HG03432 (cell line): ENCODE results near the gene AP1M1.

Experiments used
- ATAC-seq: cut with Tn5 transposase; IDR thresholded peaks from one replicate; pipeline ENCODE4 v1.9.1; 2021; ENCODE audit warnings: mild to moderate bottlenecking, moderate library complexity; ENCODE audit not compliant: unreplicated experiment

Gene AP1M1

GRCh38 chr19:16229322-16229641, 31.6 kb downstream of the AP1M1 start:
- no peak for ATAC-seq

DNA sequence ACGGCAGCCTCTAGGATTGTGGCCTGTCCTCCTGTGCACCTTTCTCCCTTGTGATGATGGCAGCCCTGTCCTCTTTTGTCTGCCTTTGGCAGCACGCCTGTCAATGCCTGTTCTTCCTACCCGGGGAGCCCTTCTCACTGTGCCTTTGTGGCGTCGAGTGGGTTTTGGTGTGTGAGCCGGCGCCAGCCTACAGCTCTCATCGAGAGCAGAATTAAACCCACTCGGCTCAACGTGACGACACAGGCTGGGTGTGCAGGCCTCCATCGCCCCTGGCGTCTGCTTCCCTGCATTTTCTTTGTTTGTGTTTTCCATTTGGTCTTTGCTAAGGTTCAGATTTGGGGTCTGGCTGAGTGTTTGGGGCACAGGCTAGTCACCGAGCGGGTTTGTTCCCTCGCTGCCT, 34.4 kb downstream of the AP1M1 start:
- ATAC-seq: no peak

DNA sequence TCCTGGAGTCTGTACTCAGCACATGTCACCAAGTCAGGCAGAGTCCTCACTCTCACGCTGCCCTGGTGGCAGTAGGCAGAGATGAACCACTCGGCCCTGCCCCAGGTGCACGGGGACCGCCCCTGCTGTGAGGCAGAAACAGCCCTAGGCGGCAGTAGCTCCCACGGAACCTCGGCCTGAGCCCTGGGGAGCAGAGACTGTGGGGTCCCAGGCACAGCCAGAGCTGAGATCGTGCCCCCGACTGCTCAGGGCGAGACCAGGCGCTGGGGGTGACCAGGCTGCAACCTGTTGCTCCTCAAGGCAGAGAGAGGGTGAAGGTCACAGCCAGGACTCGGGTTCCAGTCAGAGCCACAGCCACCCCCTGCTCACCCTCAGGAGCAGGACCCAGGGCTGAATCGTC, 34.9 kb downstream of the AP1M1 start:
- ATAC-seq: no peak

- no peak for ATAC-seq
Measured at GRCh38 chr19:16233081-16233776, 35.5 kb downstream of the AP1M1 start.

DNA sequence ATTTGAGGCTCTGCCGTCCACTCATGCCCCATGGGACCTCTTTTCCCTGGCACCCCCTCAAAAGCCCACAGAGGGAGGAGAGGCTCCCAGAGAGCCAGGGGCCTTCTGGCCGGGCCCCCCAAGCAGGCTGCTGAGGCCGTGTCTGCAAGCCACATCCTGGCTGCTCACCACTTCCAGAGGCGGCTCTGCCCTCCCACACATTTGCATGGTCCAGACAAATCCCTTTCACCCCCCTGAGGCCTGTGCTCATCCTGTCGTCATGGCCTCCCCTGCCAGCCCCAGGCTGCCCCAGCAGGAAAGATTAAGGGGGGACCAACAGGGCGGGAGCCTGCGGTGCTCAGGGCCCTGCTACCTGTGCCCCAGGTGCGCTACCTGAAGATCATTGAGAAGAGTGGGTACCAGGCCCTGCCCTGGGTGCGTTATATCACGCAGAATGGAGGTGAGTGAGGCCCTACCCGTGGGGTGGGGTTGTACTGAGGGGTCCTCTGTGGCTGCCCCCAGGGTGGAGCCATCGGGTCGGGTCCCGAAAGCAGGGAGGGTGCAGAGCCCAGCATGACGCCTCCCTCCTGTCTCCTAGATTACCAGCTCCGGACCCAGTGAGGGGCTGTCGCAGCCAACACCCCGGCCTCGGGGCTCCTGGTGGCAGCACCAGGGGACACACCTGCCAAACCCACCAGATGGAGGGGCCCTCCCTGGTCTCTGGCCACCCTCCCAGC, 36.3 kb downstream of the AP1M1 start:
- ATAC-seq: no peak

- ATAC-seq: no peak
Measured at GRCh38 chr19:16234552-16235445, 37.1 kb downstream of the AP1M1 start.

DNA sequence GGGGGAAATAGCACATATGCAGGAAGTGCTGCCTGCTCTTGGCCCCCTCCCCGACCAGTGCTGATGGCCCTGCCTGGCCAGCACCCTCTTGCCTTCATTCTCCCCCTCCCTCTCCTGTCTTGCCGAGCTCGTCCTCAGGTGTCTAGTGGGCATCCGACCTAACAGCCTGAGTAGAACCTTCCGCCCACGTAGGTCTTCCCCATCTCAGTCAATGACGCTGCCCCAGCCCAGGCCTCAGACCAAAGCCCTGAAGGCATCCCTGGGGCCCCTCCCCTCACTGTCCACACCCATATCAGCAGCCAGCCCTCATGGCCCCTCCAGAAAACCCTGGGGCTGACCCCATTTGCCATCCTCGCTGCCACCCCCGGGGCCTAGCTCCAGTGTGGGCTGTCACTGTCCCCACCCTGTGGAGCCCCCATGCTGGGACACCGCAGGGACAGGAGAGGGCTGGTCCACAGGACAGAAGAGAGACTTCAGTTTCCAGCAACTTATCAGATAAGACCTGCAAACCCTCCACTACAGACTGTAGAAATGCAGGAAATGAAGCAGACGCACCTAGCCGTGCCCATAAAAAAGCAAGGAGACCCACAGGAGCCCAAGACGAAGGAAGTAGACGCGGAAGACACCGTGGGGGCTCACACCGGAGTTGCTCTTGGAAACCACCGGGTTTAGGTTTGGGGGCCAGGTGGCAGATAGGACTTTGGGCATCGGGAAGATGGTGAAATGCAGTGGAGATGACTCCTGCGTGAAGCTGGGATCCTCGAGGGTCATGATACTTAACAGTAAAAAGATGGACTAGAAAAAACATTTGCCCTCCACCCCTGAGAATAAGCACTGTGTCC, 38.3 kb downstream of the AP1M1 start:
- no peak for ATAC-seq

GRCh38 chr19:16244091-16244490, 46.4 kb downstream of the AP1M1 start:
- no peak for ATAC-seq

DNA sequence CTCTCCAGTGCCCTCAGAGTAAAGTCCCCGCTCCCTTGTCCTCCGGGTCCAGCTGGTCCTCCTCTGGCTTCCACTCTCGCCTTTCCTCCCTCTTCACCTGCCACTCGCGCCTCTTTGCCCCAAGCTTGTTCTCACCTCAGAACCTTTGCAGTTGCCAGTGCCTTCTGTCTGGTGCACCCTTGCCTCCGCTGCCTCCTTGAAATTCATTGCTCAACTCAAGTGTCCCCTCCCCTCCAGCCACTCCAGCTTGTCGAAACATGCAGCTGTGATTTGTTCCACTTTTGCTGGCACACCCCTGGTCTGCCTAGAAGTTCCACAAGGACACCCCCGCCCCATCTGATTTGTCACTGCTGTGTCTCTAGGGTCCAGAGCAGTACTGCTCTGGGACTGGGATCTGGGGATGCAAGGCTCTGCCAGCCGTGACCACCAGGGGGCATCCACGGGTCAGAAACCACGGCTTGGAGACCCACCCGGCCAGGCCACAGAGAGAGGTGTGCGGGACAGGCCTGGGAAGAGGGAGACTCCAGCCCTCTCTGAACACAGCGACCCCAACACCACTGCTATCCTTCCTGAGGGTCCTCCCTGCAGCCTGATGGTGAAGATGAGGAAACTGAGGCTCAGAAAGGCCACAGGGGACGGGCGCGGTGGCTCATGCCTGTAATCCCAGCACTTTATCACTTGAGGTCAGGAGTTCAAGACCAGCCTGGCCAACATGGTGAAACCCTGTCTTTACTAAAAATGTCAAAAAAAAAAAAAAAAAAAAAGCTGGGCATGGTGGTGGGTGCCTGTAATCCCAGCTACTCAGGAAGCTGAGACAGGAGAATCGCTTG, 49.9 kb downstream of the AP1M1 start:
- ATAC-seq: no peak

- no peak for ATAC-seq
Measured at GRCh38 chr19:16248380-16249023, 50.8 kb downstream of the AP1M1 start.

DNA sequence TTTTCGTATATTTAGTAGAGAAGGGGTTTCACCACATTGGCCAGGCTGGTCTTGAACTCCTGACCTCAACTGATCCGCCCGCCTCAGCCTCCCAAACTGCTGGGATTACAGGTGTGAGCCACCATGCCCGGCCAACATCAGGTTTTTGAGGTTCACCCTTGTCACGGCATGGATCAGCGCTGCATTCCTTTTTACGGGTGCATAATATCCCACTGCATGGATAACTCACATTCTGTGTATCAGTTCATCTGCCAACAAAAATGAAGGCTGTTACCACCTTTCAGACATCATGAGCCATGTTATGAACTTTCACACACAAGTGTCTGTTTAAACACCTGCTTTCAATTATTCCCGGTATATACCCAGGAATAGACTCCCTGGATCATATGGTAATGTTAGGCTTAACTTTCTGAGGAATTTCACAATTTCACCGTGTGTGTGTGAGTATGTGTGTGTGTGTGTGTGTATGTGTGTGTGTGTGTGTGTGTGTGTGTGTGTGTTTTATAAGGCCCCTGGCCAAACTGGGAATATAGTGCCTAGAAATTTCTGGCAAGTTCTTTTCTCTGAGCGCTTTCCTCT, 52.2 kb downstream of the AP1M1 start:
- no peak for ATAC-seq

DNA sequence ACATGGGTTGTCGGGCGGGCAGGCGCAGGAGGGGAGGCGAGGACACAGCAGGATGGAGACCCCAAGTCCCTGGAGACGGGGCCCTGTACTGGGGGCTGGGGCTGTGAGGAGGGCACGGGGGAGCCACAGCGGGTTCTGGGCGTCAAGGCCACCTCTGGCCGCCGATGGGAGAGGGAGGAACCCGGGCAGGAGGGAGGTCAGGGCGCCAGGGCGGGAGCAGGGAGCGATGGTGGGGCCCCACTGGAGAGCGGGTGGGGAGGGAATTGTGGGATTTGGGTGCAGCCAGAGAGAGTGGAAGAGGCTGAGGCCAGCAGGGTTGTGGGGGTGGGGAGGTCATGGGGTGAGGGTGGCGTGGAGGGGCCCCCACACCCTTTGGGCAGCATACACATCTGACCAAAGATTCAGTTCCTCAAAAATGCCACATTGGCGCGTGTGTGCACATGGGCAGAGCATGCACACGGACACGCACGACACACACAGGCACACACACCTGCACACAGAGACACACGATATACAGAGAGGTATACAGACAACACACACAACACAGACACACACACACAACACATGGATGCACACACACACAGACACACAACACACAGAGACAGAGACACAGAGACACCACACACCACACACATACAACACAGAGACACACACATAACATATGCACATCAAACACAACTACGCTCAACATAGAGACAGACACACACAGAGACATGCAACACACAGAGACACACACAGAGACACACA, 54.9 kb downstream of the AP1M1 start:
- no peak for ATAC-seq

- no peak for ATAC-seq
Measured at GRCh38 chr19:16254851-16255408, 57.2 kb downstream of the AP1M1 start.

- ATAC-seq: no peak
Measured at GRCh38 chr19:16257509-16258002, 59.8 kb downstream of the AP1M1 start.

DNA sequence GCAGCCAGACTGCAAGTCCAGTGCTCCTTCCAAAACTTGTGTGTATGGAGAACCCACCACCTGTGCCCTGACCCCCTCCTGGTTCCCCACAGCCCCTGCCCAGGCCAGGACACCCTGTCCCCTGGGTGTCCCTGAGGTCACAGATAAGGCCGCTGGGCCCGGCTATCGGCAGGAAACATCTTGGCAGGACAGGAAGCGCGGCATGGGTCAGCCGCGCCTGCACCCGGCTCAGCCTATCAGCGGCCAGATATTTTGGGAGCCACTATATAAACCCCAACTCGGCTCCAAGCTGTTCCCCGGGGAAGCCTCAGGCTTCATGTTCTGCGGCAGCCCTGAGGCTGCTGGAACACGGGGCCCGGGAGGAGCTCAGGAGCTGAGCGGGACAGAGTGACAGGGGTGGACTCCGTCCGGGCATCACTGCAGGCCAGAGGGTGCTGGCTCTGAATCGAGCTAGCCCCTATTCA, 60.8 kb downstream of the AP1M1 start:
- ATAC-seq: no peak

DNA sequence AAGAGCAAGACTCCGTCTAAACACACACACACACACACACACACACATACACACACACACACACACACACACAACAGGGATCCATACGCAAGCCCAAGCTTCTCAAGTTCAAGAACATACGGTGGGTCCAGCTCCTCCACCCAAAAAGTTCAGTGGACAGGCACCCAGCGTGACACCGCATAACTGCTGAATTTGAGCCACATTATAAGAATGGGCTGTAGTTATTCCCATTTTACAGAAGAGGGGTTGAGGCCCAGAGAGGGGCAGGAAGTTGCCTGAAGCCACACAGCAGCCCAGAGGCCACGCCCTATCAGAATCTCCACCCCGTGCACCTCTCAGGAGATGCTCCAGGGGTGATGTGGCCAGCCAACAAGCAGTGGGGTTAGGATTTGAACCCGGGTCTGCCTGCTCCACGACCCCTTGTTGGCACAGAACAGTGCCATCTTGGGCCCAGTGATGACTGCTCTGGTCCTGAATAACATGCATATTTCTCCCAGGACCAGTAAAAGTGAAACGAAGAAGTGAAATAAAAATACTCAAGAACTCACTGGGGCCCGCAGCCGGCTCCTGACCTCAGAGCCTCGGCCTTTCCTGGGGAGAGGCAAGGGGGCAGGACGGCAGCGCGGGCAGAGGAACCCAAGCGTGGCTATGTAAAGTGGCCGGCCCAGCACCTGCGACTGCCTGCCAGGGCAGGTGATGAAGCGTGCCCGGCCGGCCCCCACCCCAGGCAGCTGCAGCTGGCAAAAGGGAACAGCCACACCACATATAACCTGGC, 61.9 kb downstream of the AP1M1 start:
- peak; percentile 65 for ATAC-seq

GRCh38 chr19:16260160-16260811, 62.6 kb downstream of the AP1M1 start:
- ATAC-seq: no peak
